ENCODE measurements around the gene SLC12A8. TPM values are rescaled to one million over a fixed set of nuclear protein-coding genes. Genes with fewer than 3 reads are reported as not detected.

The SLC12A8 gene
- total and polyA plus RNA-seq, 9 of the 15 experiments (the other 6 are each of a cell fraction or from before 2014, with no cell fraction given): 0.04 to 0.33 (median 0.09) TPM; not detected in 4

DNA sequence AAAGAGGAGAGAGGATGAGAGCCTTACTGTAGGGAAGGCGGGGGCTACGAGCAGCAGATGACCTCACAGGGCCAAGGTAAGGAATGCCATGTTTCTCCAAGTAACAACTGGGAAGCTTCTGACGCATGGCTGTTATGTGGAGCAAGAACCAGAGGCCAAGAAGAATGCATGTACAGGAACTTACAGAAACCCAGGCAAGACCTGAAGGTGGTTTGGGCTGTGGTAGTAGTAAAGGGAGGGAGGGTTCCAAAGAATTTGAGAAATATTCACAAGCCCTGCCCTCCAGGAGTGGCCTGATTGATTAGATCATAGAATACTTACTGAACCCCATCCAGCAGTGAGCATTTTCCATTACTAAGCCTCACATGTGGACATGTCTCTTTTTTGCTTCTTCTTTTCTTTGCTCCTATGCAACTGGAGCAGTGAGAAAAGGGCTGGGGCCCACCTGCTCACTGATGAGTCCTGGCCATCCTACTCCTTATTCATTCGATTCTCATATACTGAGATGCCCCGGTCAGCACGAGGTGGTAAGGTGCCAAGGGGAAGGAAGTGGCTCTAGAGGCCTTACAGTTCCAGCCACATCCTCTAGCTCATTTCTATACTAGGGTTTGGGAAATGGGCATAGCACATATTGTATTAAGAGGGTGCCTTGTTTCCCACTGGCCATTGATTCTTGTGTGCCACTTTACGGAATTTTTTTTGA is 8.3 kb upstream of the SLC12A8 start:
- BruUV-seq (replicated peaks): no TSS peak
- ATAC-seq (no peak; the same call in 2 of the 3 replicates), FAIRE-seq (no peak), DNase-seq (ENCODE audit: extremely low read depth in 1 of 4, low spot score in 3 of 4) (no peak)
- H3K27ac ChIP-seq (ENCODE audit: extremely low read depth, low read depth, low read length): no peak overlapping the region
- intact Hi-C loops (cut with micrococcal nuclease) (no loop called here), in situ Hi-C loops (cut with MboI) (no loop called here)
- ChIA-PET POLR2A (interaction anchor here (1.4 kb wide), 1 partner anchor 20 kb away, joined by 4 read pairs; no protein-coding TSS in a partner anchor), CTCF (ENCODE audit: low intra/inter-chr PET ratio) (no interaction called here)
- no peak overlapping the region for H3K4me2 ChIP-seq (ENCODE audit: insufficient read depth, low read length)
- no peak overlapping the region for H3K9ac ChIP-seq (ENCODE audit: insufficient read depth in 1 of 2, low read depth in 2 of 2, low read length in 2 of 2)
- 19% methylated on average over 6 of the region's 7 CpGs for WGBS (ENCODE audit: insufficient coverage, low coverage, missing lambda C conversion rate)
- H4K20me1 ChIP-seq (replicated peaks; ENCODE audit: control insufficient read depth, insufficient read depth, low read length): no peaks in the 10 kb centered on the region
- H3K79me2 ChIP-seq (ENCODE audit: control insufficient read depth, insufficient read depth, low read length): no peaks in the 10 kb centered on the region
- no peaks in the 10 kb centered on the region for H3K9me1 ChIP-seq (ENCODE audit: control insufficient read depth, insufficient read depth, low read length)
- H3K36me3 ChIP-seq (ENCODE audit: control insufficient read depth, insufficient read depth, low read length): no peaks in the 10 kb centered on the region
- H2AFZ ChIP-seq (ENCODE audit: low read depth, low read length): no peak overlapping the region
- no peaks in the 10 kb centered on the region for H3K4me1 ChIP-seq (replicated peaks in 1 of 2; ENCODE audit: control insufficient read depth in 2 of 2, insufficient read depth in 2 of 2, low read length in 2 of 2)
- no peaks in the 10 kb centered on the region for H3K27me3 ChIP-seq (ENCODE audit: control insufficient read depth in 2 of 2, insufficient read depth in 2 of 2, low read length in 2 of 2)
- no peak overlapping the region for H3K4me3 ChIP-seq
- TF ChIP-seq ATF7 (IDR thresholded peaks at IDR 0.05) (no peak), C11orf30 (IDR thresholded peaks at IDR 0.05; ENCODE audit: low read depth) (no peak), XRCC4 (IDR thresholded peaks at IDR 0.05; ENCODE audit: extremely low read depth, insufficient read depth, insufficient read length) (no peak), SAP30 (IDR thresholded peaks at IDR 0.05; ENCODE audit: borderline replicate concordance, insufficient read depth, low read depth, low read length, poor library complexity, severe bottlenecking) (no peak), LCOR (CRISPR knock-in tag; IDR thresholded peaks at IDR 0.05) (no peak), ZNF668 (CRISPR knock-in tag; IDR thresholded peaks at IDR 0.05) (no peak), ZNF586 (CRISPR knock-in tag; conservative IDR thresholded peaks at IDR 0.05) (no peak), ZNF23 (CRISPR knock-in tag; IDR thresholded peaks at IDR 0.05) (no peak), ZNF212 (CRISPR knock-in tag; IDR thresholded peaks at IDR 0.05) (no peak)
- TF ChIP-seq, protein P1, sequence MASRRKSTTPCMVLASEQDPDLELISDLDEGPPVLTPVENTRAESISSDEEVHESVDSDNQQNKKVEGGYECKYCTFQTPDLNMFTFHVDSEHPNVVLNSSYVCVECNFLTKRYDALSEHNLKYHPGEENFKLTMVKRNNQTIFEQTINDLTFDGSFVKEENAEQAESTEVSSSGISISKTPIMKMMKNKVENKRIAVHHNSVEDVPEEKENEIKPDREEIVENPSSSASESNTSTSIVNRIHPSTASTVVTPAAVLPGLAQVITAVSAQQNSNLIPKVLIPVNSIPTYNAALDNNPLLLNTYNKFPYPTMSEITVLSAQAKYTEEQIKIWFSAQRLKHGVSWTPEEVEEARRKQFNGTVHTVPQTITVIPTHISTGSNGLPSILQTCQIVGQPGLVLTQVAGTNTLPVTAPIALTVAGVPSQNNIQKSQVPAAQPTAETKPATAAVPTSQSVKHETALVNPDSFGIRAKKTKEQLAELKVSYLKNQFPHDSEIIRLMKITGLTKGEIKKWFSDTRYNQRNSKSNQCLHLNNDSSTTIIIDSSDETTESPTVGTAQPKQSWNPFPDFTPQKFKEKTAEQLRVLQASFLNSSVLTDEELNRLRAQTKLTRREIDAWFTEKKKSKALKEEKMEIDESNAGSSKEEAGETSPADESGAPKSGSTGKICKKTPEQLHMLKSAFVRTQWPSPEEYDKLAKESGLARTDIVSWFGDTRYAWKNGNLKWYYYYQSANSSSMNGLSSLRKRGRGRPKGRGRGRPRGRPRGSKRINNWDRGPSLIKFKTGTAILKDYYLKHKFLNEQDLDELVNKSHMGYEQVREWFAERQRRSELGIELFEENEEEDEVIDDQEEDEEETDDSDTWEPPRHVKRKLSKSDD (conservative IDR thresholded peaks at IDR 0.05; ENCODE audit: low read length): no peak
- TF ChIP-seq, protein P2, sequence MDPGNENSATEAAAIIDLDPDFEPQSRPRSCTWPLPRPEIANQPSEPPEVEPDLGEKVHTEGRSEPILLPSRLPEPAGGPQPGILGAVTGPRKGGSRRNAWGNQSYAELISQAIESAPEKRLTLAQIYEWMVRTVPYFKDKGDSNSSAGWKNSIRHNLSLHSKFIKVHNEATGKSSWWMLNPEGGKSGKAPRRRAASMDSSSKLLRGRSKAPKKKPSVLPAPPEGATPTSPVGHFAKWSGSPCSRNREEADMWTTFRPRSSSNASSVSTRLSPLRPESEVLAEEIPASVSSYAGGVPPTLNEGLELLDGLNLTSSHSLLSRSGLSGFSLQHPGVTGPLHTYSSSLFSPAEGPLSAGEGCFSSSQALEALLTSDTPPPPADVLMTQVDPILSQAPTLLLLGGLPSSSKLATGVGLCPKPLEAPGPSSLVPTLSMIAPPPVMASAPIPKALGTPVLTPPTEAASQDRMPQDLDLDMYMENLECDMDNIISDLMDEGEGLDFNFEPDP (CRISPR knock-in tag; IDR thresholded peaks at IDR 0.05): no peak
- H3K9me3 ChIP-seq (replicated peaks; ENCODE audit: control insufficient read depth, insufficient read depth, low read depth, low read length): no peaks in the 10 kb centered on the region
